HG03439 (cell line): ENCODE measurements around the gene ABLIM1.
A peak's percentile ranks its signal among the peaks of the same experiment; 100 is the strongest.

Source experiments
- ATAC-seq: cut with Tn5 transposase; IDR thresholded peaks from one replicate; pipeline ENCODE4 v1.9.1; 2021; ENCODE audit warnings: mild to moderate bottlenecking, moderate library complexity; ENCODE audit not compliant: unreplicated experiment

ABLIM1 gene

DNA sequence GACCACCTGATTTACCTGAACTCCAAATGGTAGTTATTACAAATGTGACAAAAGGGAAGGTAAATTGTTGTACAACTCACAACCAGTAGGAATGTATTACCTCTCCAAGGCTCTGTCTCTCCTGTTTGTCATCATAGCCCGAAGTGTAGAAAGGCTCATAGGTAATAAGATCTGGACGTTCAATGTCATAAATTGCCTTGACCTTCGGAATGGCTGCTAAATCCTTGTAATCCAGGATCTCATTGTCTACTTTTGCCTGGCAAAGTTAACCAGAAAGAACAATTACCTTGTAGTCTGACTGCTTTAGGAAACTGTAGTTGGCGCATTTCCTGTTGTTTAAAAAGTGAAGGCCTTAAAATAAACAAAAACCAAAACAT lies 185.2 kb downstream of the ABLIM1 start:
- ATAC-seq: no peak

- ATAC-seq: no peak
Observed at GRCh38 chr10:114471906-114472876, 185.9 kb downstream of the ABLIM1 start.

- peak; percentile 91 for ATAC-seq
Observed at GRCh38 chr10:114470956-114471905, 186.8 kb downstream of the ABLIM1 start.

GRCh38 chr10:114470361-114470760 lies 187.7 kb downstream of the ABLIM1 start:
- no peak for ATAC-seq

DNA sequence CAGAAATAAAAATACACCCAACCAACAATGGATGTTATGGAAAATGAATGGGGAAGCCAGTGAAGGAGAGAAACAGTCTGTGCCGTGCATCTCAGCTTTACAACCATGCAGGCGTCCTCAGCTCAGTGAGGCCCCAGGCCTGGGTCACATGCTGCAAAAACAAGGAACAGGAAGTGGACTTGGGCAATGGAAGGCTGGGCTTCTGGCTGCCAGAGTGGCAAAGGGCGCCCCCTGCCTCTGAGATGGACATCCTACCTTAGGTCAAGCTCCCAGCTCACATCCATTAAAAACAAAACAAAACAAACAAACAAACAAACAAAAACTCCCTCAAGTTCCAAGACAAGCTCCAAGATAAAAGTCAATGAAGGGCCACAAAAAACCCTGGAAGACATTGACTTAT lies 199.1 kb downstream of the ABLIM1 start:
- no peak for ATAC-seq

DNA sequence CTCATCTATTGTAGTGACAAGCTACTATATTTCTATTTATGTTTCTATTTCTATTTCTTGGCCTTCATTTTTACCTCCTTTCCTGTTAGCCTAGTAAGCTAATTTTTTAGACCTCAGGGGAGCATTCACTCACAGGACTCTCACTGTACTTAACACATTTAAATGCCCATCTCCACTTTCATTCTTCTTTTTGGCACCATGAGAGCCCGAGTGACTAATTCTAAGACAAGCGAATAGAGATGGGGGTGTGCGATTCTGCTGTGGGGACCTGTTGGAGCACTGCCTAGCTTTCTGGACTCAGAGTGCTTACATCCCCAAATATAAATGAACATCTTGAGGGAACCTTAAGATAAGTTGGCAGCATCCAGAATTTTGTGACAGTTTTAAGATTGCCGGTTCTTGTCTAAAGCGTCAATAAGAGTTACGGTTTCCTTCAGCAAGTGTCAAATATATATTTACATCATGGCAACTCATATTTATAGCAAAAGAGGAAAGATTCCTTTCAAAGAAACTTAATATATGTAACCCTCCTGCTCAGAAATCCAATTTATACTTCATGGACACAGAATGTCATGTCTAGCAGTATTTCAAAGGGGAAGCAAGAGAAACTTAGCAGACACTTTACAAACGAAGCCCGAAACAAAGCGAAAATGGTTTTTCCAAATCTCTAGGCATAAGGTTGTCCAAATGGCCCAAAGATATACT lies 199.7 kb downstream of the ABLIM1 start:
- no peak for ATAC-seq

- ATAC-seq: no peak
Observed at GRCh38 chr10:114453576-114453975, 204.5 kb downstream of the ABLIM1 start.

- no peak for ATAC-seq
Observed at GRCh38 chr10:114448897-114449296, 209.2 kb downstream of the ABLIM1 start.

DNA sequence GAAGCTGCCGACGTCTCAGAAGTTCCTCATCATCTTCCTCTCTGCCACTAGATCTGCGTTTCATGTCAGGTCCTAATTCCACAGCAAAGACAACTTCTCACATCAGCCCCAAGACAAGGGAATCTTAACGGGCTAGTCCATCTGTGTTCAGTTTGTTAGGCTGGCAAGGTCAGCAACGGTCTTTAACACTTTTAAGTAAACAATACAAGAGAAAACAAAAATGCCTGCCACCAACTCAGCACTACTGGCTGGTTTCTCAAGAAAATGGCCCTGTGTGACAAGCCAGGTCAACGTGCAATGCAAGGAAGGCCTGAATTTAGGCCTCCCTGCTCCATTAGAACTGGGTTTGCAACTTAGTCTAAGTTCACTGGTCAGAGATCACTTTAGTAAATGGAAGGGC lies 212.7 kb downstream of the ABLIM1 start:
- ATAC-seq: no peak

- ATAC-seq: no peak
Observed at GRCh38 chr10:114444819-114445218, 213.3 kb downstream of the ABLIM1 start.

- ATAC-seq: no peak
Observed at GRCh38 chr10:114442091-114442630, 215.9 kb downstream of the ABLIM1 start.

DNA sequence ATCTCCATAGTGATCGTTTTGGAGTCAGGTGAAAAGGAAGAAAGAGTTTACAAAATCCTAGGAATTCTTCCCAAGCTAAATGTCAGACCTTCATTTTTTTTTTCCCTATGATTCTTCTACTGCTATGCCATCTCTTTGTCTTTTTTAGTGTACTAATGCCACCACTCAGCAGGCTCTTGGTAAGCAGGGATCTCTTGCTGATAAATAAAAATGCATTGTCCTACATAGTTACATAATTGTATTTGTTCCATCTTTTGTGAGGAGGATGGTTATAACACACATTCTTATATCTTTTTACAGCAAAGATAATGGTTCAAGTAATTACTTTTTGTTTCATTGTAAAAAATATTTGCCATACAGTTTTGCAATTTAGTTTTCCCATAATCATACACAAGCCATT lies 217.0 kb downstream of the ABLIM1 start:
- ATAC-seq: no peak

- ATAC-seq: no peak
Observed at GRCh38 chr10:114437473-114438292, 220.4 kb downstream of the ABLIM1 start.

GRCh38 chr10:114436941-114437340 lies 221.1 kb downstream of the ABLIM1 start:
- ATAC-seq: no peak

GRCh38 chr10:114432566-114433093 lies 225.4 kb downstream of the ABLIM1 start:
- ATAC-seq: no peak

- no peak for ATAC-seq
Observed at GRCh38 chr10:114431414-114432135, 226.5 kb downstream of the ABLIM1 start.

DNA sequence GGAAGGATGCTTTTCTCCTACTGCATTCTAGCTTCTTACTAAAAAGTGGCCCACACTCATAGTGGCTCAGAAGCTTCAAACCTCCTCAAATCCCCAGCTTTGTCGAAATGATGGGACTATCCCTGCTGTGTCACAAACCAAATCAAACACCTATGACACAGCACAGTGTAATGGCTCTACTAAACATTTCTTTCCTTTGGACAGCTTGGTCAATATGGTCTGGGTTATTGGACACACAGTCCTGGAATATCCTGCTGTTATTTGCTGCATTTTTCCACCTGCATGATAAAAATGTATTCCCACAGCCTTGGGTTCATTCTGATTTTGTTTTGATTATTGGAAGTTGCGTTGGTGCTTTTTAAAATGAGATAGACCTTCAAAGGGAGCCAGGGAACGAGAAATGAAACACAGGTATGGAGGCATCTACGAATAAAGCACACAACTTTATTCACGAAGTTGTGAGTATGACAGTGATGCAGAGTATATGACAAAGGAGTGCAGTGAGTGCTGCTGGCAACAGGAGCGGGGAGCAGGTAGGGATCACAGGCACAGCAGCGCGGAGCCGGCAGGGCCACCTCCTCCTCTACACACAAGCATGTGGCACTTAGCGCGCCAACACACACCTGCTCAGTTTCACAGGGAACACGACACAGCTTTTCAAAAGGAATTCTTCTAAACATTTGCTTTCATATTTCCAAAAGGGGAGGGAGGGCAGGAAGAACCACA lies 227.2 kb downstream of the ABLIM1 start:
- no peak for ATAC-seq
